ENCODE measurements around the gene TNFAIP8L2.
A peak's percentile ranks its signal among the peaks of the same experiment; 100 is the strongest.
"Not testable (repeated sequence)": the region's sequence is repeated elsewhere in the genome, so short reads cannot be mapped to it uniquely, and the experiment has no call there.

TNFAIP8L2 gene

GRCh38 chr1:151184211-151184610, 27.8 kb downstream of the TNFAIP8L2 start:
- Histone ChIP-seq H3K9ac (ENCODE audit: low read length in 5 of 5) (no peak overlapping the region), H3K27ac (ENCODE audit: low read depth, low read length) (no peak overlapping the region), H3K36me3 (ENCODE audit: control insufficient read depth in 5 of 5, insufficient read depth in 5 of 5, low read length in 5 of 5) (peaks cover 20 to 63% (median 52%) of the 10 kb centered on the region in 5 donors), H3K27me3 (ENCODE audit: control insufficient read depth in 5 of 5, insufficient read depth in 4 of 5, low read length in 5 of 5) (no peaks in the 10 kb centered on the region), H3K4me3 (ENCODE audit: low read depth in 1 of 5, low read length in 5 of 5) (no peak overlapping the region), H3K9me3 (ENCODE audit: control insufficient read depth in 5 of 5, low read length in 5 of 5) (no peaks in the 10 kb centered on the region), H3K4me1 (ENCODE audit: control insufficient read depth in 5 of 5, insufficient read depth in 5 of 5, low read length in 5 of 5) (peaks cover 2 to 21% (median 14%) of the 10 kb centered on the region in 5 donors)

GRCh38 chr1:151187205-151187604, 30.8 kb downstream of the TNFAIP8L2 start:
- H3K27ac ChIP-seq (ENCODE audit: low read depth, low read length) = no peak overlapping the region
- no peaks in the 10 kb centered on the region for H3K27me3 ChIP-seq (ENCODE audit: control insufficient read depth in 5 of 5, insufficient read depth in 4 of 5, low read length in 5 of 5)
- H3K9ac ChIP-seq (ENCODE audit: low read length in 5 of 5) = peak overlapping the region in 4 of 5 donors; percentile 4 to 46 (median 32)
- H3K9me3 ChIP-seq (ENCODE audit: control insufficient read depth in 5 of 5, low read length in 5 of 5) = no peaks in the 10 kb centered on the region
- H3K36me3 ChIP-seq (ENCODE audit: control insufficient read depth in 5 of 5, insufficient read depth in 5 of 5, low read length in 5 of 5) = peaks cover 17 to 33% (median 28%) of the 10 kb centered on the region in 5 donors
- H3K4me3 ChIP-seq (ENCODE audit: low read depth in 1 of 5, low read length in 5 of 5) = no peak overlapping the region
- H3K4me1 ChIP-seq (ENCODE audit: control insufficient read depth in 5 of 5, insufficient read depth in 5 of 5, low read length in 5 of 5) = peaks cover 2 to 31% (median 21%) of the 10 kb centered on the region in 5 donors

- Histone ChIP-seq H3K27ac (ENCODE audit: low read depth, low read length) (peak overlapping the region; percentile 93), H3K4me3 (ENCODE audit: low read depth in 1 of 5, low read length in 5 of 5) (peak overlapping the region; percentile 82 to 97 (median 85)), H3K9ac (ENCODE audit: low read length in 5 of 5) (peak overlapping the region; percentile 88 to 99 (median 92)), H3K36me3 (ENCODE audit: control insufficient read depth in 5 of 5, insufficient read depth in 5 of 5, low read length in 5 of 5) (peaks cover 9 to 20% (median 18%) of the 10 kb centered on the region in 5 donors), H3K4me1 (ENCODE audit: control insufficient read depth in 5 of 5, insufficient read depth in 5 of 5, low read length in 5 of 5) (peaks cover 2 to 31% (median 21%) of the 10 kb centered on the region in 5 donors)
- not testable (repeated sequence) for H3K9me3 ChIP-seq (ENCODE audit: control insufficient read depth in 5 of 5, low read length in 5 of 5); H3K27me3 ChIP-seq (ENCODE audit: control insufficient read depth in 5 of 5, insufficient read depth in 4 of 5, low read length in 5 of 5)
These were observed 32.2 kb downstream of the TNFAIP8L2 start for GRCh38 chr1:151188667-151189066.

GRCh38 chr1:151189637-151190445, 33.4 kb downstream of the TNFAIP8L2 start, which contains the start of gene VPS72:
VPS72 (minus strand) TSS chr1:151190197; CDS start chr1:151190121, 76 bp downstream.
- Histone ChIP-seq H3K27me3 (ENCODE audit: control insufficient read depth in 5 of 5, insufficient read depth in 4 of 5, low read length in 5 of 5) (no peaks in the 10 kb centered on the region), H3K9ac (ENCODE audit: low read length in 5 of 5) (peak within 1 kb of the TSS; percentile 88 to 99 (median 92)), H3K9me3 (ENCODE audit: control insufficient read depth in 5 of 5, low read length in 5 of 5) (no peaks in the 10 kb centered on the region), H3K27ac (ENCODE audit: low read depth, low read length) (peak within 1 kb of the TSS; percentile 93), H3K4me3 (ENCODE audit: low read depth in 1 of 5, low read length in 5 of 5) (peak within 1 kb of the TSS; percentile 82 to 97 (median 85)), H3K36me3 (ENCODE audit: control insufficient read depth in 5 of 5, insufficient read depth in 5 of 5, low read length in 5 of 5) (peaks cover 5 to 11% (median 9%) of the 10 kb centered on the region in 5 donors), H3K4me1 (ENCODE audit: control insufficient read depth in 5 of 5, insufficient read depth in 5 of 5, low read length in 5 of 5) (peaks cover 2 to 32% (median 21%) of the 10 kb centered on the region in 5 donors)

GRCh38 chr1:151192047-151192446, 35.6 kb downstream of the TNFAIP8L2 start:
- no peaks in the 10 kb centered on the region for H3K36me3 ChIP-seq (ENCODE audit: control insufficient read depth in 5 of 5, insufficient read depth in 5 of 5, low read length in 5 of 5)
- H3K27ac ChIP-seq (ENCODE audit: low read depth, low read length) = no peak overlapping the region
- H3K27me3 ChIP-seq (ENCODE audit: control insufficient read depth in 5 of 5, insufficient read depth in 4 of 5, low read length in 5 of 5) = no peaks in the 10 kb centered on the region
- H3K9ac ChIP-seq (ENCODE audit: low read length in 5 of 5) = no peak overlapping the region
- no peaks in the 10 kb centered on the region for H3K9me3 ChIP-seq (ENCODE audit: control insufficient read depth in 5 of 5, low read length in 5 of 5)
- no peak overlapping the region for H3K4me3 ChIP-seq (ENCODE audit: low read depth in 1 of 5, low read length in 5 of 5)
- peaks cover 2 to 33% (median 28%) of the 10 kb centered on the region in 5 donors for H3K4me1 ChIP-seq (ENCODE audit: control insufficient read depth in 5 of 5, insufficient read depth in 5 of 5, low read length in 5 of 5)

- no peaks in the 10 kb centered on the region for H3K36me3 ChIP-seq (ENCODE audit: control insufficient read depth in 5 of 5, insufficient read depth in 5 of 5, low read length in 5 of 5)
- H3K27me3 ChIP-seq (ENCODE audit: control insufficient read depth in 5 of 5, insufficient read depth in 4 of 5, low read length in 5 of 5) = no peaks in the 10 kb centered on the region
- H3K9me3 ChIP-seq (ENCODE audit: control insufficient read depth in 5 of 5, low read length in 5 of 5) = no peaks in the 10 kb centered on the region
- no peak overlapping the region for H3K9ac ChIP-seq (ENCODE audit: low read length in 5 of 5)
- no peak overlapping the region for H3K27ac ChIP-seq (ENCODE audit: low read depth, low read length)
- no peak overlapping the region for H3K4me3 ChIP-seq (ENCODE audit: low read depth in 1 of 5, low read length in 5 of 5)
- peaks cover 2 to 35% (median 25%) of the 10 kb centered on the region in 5 donors for H3K4me1 ChIP-seq (ENCODE audit: control insufficient read depth in 5 of 5, insufficient read depth in 5 of 5, low read length in 5 of 5)
These were observed 36.9 kb downstream of the TNFAIP8L2 start for GRCh38 chr1:151193304-151193703.

- no peak overlapping the region for H3K9ac ChIP-seq (ENCODE audit: low read length in 5 of 5)
- no peak overlapping the region for H3K27ac ChIP-seq (ENCODE audit: low read depth, low read length)
- no peaks in the 10 kb centered on the region for H3K36me3 ChIP-seq (ENCODE audit: control insufficient read depth in 5 of 5, insufficient read depth in 5 of 5, low read length in 5 of 5)
- no peak overlapping the region for H3K4me3 ChIP-seq (ENCODE audit: low read depth in 1 of 5, low read length in 5 of 5)
- H3K27me3 ChIP-seq (ENCODE audit: control insufficient read depth in 5 of 5, insufficient read depth in 4 of 5, low read length in 5 of 5) = no peaks in the 10 kb centered on the region
- no peaks in the 10 kb centered on the region for H3K9me3 ChIP-seq (ENCODE audit: control insufficient read depth in 5 of 5, low read length in 5 of 5)
- peaks cover 0 to 30% (median 20%) of the 10 kb centered on the region in 5 donors for H3K4me1 ChIP-seq (ENCODE audit: control insufficient read depth in 5 of 5, insufficient read depth in 5 of 5, low read length in 5 of 5)
These were observed 37.4 kb downstream of the TNFAIP8L2 start for GRCh38 chr1:151193856-151194255.

- H3K27me3 ChIP-seq (ENCODE audit: control insufficient read depth in 5 of 5, insufficient read depth in 4 of 5, low read length in 5 of 5); H3K9ac ChIP-seq (ENCODE audit: low read length in 5 of 5); H3K4me3 ChIP-seq (ENCODE audit: low read depth in 1 of 5, low read length in 5 of 5); H3K36me3 ChIP-seq (ENCODE audit: control insufficient read depth in 5 of 5, insufficient read depth in 5 of 5, low read length in 5 of 5); H3K9me3 ChIP-seq (ENCODE audit: control insufficient read depth in 5 of 5, low read length in 5 of 5); H3K27ac ChIP-seq (ENCODE audit: low read depth, low read length): not testable (repeated sequence)
- peaks cover 2 to 34% (median 22%) of the 10 kb centered on the region in 5 donors for H3K4me1 ChIP-seq (ENCODE audit: control insufficient read depth in 5 of 5, insufficient read depth in 5 of 5, low read length in 5 of 5)
These were observed 38.6 kb downstream of the TNFAIP8L2 start for GRCh38 chr1:151194894-151195594.

- Histone ChIP-seq H3K9me3 (ENCODE audit: control insufficient read depth in 5 of 5, low read length in 5 of 5) (no peaks in the 10 kb centered on the region), H3K27ac (ENCODE audit: low read depth, low read length) (peak overlapping the region; percentile 86), H3K9ac (ENCODE audit: low read length in 5 of 5) (peak overlapping the region in 3 of 5 donors; percentile 42 to 68 (median 46)), H3K27me3 (ENCODE audit: control insufficient read depth in 5 of 5, insufficient read depth in 4 of 5, low read length in 5 of 5) (no peaks in the 10 kb centered on the region), H3K4me1 (ENCODE audit: control insufficient read depth in 5 of 5, insufficient read depth in 5 of 5, low read length in 5 of 5) (peaks cover 2 to 37% (median 25%) of the 10 kb centered on the region in 5 donors), H3K36me3 (ENCODE audit: control insufficient read depth in 5 of 5, insufficient read depth in 5 of 5, low read length in 5 of 5) (no peaks in the 10 kb centered on the region), H3K4me3 (ENCODE audit: low read depth in 1 of 5, low read length in 5 of 5) (peak overlapping the region; percentile 15 to 47 (median 34))
These were observed 39.9 kb downstream of the TNFAIP8L2 start for GRCh38 chr1:151196292-151196800.
